DOHH2 (cell line): ENCODE measurements around the gene LCK.
A peak's percentile ranks its signal among the peaks of the same experiment; 100 is the strongest.

Source experiments
- H3F3A ChIP-seq: fragments of 200-600 bp; sonication (generic), shearing (Covaris generic); 2 replicates; pipeline ENCODE4 v1.6.0; 2016; ENCODE audit warnings: antibody characterized with exemption, mild to moderate bottlenecking; ENCODE audit not compliant: control insufficient read depth, insufficient read depth
- H3K27ac ChIP-seq: fragments of 200-600 bp; sonication (generic); 2 replicates; pipeline ENCODE4 v1.5.1; 2014; ENCODE audit warnings: low read depth, mild to moderate bottlenecking, low read length, moderate library complexity
- H3K27me3 ChIP-seq: fragments of 200-600 bp; sonication (generic); 2 replicates; pipeline ENCODE4 v1.6.1; 2014; ENCODE audit warnings: mild to moderate bottlenecking, low read length, mixed read lengths; ENCODE audit not compliant: control insufficient read depth
- H3K36me3 ChIP-seq: fragments of 200-600 bp; sonication (generic); 2 replicates; pipeline ENCODE4 v1.6.1; 2014; ENCODE audit warnings: mild to moderate bottlenecking, low read length, moderate library complexity, mixed read lengths; ENCODE audit not compliant: control insufficient read depth
- H3K4me1 ChIP-seq: fragments of 200-600 bp; sonication (generic); 2 replicates; pipeline ENCODE4 v1.6.1; 2014; ENCODE audit warnings: mild to moderate bottlenecking, low read length, mixed read lengths; ENCODE audit not compliant: control insufficient read depth
- H3K4me2 ChIP-seq: fragments of 200-600 bp; sonication (generic); 2 replicates; pipeline ENCODE4 v1.6.0; 2014; ENCODE audit warnings: mild to moderate bottlenecking, low read length, moderate library complexity
- H3K4me3 ChIP-seq: fragments of 200-600 bp; sonication (generic); 2 replicates; pipeline ENCODE4 v1.5.1; 2014; ENCODE audit warnings: mild to moderate bottlenecking, low read length, mixed read lengths
- H3K79me2 ChIP-seq: fragments of 200-600 bp; sonication (generic); 2 replicates; pipeline ENCODE4 v1.6.1; 2014; ENCODE audit warnings: mild to moderate bottlenecking, low read length, mixed read lengths; ENCODE audit not compliant: control insufficient read depth
- H3K9me2 ChIP-seq: fragments of 200-600 bp; sonication (generic); replicated peaks from 2 replicates; pipeline ENCODE4 v1.6.1; 2014; ENCODE audit warnings: mild to moderate bottlenecking, low read length, mixed read lengths; ENCODE audit not compliant: control insufficient read depth
- H3K9me3 ChIP-seq: fragments of 200-600 bp; sonication (generic); 2 replicates; pipeline ENCODE4 v1.6.1; 2014; ENCODE audit warnings: antibody characterized with exemption, low read length, mixed read lengths; ENCODE audit not compliant: control insufficient read depth, insufficient read depth
- H4K20me1 ChIP-seq: fragments of 200-600 bp; sonication (generic); 2 replicates; pipeline ENCODE4 v1.6.0; 2014; ENCODE audit warnings: low read depth, mild to moderate bottlenecking, antibody characterized with exemption, low read length, moderate library complexity; ENCODE audit not compliant: control insufficient read depth, insufficient read depth
- EZH2phosphoT487 ChIP-seq: fragments of 200-600 bp; sonication (generic); IDR thresholded peaks from 2 replicates; pipeline ENCODE4 v1.6.1; 2017; ENCODE audit warnings: borderline replicate concordance, mild to moderate bottlenecking, antibody characterized with exemption, low read length, moderate library complexity, mixed read lengths
- TF ChIP-seq, protein P1 (sequence below): fragments of 200-600 bp; sonication (generic); IDR thresholded peaks from one replicate; pipeline ENCODE4 v1.5.1; 2014; ENCODE audit warnings: antibody characterized with exemption, mild to moderate bottlenecking, low read depth, low read length; ENCODE audit not compliant: poor library complexity, severe bottlenecking

Gene LCK

DNA sequence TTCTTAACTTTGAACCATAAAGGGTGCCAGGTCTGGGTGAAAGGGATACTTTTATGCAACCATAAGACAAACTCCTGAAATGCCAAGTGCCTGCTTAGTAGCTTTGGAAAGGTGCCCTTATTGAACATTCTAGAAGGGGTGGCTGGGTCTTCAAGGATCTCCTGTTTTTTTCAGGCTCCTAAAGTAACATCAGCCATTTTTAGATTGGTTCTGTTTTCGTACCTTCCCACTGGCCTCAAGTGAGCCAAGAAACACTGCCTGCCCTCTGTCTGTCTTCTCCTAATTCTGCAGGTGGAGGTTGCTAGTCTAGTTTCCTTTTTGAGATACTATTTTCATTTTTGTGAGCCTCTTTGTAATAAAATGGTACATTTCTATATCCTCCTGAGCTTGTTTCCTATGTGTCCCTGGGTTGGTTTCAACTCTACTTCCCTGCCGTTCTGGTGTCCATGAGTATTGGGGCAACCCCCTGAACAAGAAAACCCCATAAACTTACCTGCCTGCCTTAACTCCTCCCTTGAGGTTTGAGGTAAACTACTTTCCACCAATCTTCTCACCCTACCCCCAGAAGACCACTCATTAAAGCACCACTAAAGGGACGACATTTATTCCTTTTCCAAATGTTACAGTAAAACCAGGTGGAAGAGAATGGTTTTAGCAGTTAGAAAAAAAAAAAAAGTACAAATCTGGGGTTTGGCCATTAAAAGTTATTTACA lies 82.3 kb downstream of the LCK start:
- Histone ChIP-seq H3K36me3 (peaks cover 67% of the 10 kb centered on the region), H3K79me2 (peaks cover 42% of the 10 kb centered on the region), H3K27ac (peak overlapping the region; percentile 66), H3K4me2 (peak overlapping the region; percentile 85), H4K20me1 (peaks cover 15% of the 10 kb centered on the region), H3K9me2 (no peaks in the 10 kb centered on the region), H3K4me1 (peaks cover 47% of the 10 kb centered on the region), H3K4me3 (peak overlapping the region; percentile 82), H3K27me3 (no peaks in the 10 kb centered on the region), H3K9me3 (no peaks in the 10 kb centered on the region), H3F3A (peaks cover 40% of the 10 kb centered on the region)
- TF ChIP-seq, protein P1, sequence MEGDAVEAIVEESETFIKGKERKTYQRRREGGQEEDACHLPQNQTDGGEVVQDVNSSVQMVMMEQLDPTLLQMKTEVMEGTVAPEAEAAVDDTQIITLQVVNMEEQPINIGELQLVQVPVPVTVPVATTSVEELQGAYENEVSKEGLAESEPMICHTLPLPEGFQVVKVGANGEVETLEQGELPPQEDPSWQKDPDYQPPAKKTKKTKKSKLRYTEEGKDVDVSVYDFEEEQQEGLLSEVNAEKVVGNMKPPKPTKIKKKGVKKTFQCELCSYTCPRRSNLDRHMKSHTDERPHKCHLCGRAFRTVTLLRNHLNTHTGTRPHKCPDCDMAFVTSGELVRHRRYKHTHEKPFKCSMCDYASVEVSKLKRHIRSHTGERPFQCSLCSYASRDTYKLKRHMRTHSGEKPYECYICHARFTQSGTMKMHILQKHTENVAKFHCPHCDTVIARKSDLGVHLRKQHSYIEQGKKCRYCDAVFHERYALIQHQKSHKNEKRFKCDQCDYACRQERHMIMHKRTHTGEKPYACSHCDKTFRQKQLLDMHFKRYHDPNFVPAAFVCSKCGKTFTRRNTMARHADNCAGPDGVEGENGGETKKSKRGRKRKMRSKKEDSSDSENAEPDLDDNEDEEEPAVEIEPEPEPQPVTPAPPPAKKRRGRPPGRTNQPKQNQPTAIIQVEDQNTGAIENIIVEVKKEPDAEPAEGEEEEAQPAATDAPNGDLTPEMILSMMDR: no peak
- no peak for TF ChIP-seq EZH2phosphoT487

DNA sequence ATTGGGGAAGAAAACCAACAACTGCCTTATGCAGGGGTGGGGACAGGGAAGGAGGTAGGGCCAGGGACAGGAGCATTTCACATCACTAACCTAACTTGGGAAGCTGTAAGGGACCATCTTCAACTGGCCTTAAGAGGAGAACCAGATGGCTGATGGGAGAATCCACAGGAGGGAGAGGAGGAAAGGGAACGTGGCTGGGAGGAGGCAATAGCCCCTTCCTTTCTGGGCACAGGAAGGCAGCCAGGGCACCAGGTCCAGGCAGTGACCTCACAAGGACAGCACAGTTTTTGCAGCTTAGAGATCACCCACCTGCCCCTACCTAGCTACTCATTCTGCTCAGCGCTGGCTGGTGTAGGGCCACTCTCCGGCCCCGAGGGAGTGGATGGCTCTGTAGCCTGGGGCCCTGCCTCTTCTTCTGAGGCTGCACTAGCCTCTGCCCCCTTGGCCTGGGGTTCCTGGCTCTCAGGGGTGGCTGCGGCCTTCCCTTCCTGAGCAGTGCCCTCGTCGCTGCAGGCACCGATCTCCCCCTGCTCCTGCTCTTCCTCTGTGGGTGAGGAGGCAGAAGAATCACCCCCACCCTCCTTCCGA lies 83.3 kb downstream of the LCK start:
- Histone ChIP-seq H3K27ac (peak overlapping the region; percentile 66), H3K27me3 (no peaks in the 10 kb centered on the region), H3K9me3 (no peaks in the 10 kb centered on the region), H3K4me1 (peaks cover 56% of the 10 kb centered on the region), H3K9me2 (no peaks in the 10 kb centered on the region), H3K36me3 (peaks cover 57% of the 10 kb centered on the region), H3K4me3 (peak overlapping the region; percentile 82), H4K20me1 (peaks cover 15% of the 10 kb centered on the region), H3F3A (peaks cover 41% of the 10 kb centered on the region), H3K79me2 (peaks cover 39% of the 10 kb centered on the region), H3K4me2 (peak overlapping the region; percentile 85)
- TF ChIP-seq, protein P1: no peak
- no peak for TF ChIP-seq EZH2phosphoT487

DNA sequence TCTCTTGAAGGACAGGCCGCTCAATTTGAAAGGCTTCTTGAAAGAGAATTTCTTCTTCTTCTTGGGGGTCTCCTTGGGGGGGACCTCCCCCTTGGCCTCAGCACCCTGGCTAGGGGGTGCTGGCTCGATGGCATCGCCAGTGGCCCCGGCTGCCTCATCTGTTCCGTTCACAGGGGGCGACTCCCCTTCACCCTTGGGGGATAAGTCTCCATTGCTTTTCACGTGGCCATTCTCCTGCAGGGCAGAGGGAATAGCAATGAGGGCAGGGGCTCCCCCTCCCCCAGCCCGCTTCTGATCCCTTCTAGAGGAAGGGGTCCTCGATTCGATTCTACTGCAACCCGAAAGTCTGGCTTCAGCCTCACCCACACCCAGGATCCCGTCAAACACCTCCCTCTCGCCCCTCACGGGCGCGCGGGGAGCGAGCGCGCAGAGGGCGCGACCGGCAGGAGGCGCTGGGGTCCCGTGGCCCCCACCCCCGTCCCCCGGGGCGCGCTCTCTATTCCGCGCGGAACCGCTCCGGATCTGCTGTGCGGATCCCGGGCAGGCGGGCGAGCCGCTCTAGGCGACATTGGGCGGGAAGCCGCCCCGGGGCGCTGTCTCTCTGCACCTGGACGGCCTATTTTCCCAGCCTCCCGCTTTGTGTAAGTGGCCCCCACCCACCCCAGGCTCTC lies 83.9 kb downstream of the LCK start:
- Histone ChIP-seq H3K4me3 (peak overlapping the region; percentile 82), H3K36me3 (peaks cover 51% of the 10 kb centered on the region), H3K79me2 (peaks cover 37% of the 10 kb centered on the region), H3K4me1 (peaks cover 63% of the 10 kb centered on the region), H4K20me1 (peaks cover 15% of the 10 kb centered on the region), H3K9me2 (no peaks in the 10 kb centered on the region), H3F3A (peaks cover 42% of the 10 kb centered on the region), H3K9me3 (no peaks in the 10 kb centered on the region), H3K27me3 (no peaks in the 10 kb centered on the region), H3K27ac (peak overlapping the region; percentile 66), H3K4me2 (peak overlapping the region; percentile 85)
- TF ChIP-seq, protein P1: peak; percentile 97
- no peak for TF ChIP-seq EZH2phosphoT487
